NCI-H2227 (cell line): Measurements from ENCODE around the gene PRAMEF10.
"Not testable (repeated sequence)": the region's sequence is repeated elsewhere in the genome, so short reads cannot be mapped to it uniquely, and the experiment has no call there.

Experiments
- DNase-seq: peaks from one replicate; lab custom pipeline; 2025; ENCODE audit not compliant: unreplicated experiment; lab: John Stamatoyannopoulos, UW

The PRAMEF10 gene

GRCh38 chr1:12898170-12898569 is at the start of gene PRAMEF10:
TSS of gene PRAMEF10 (minus strand) at chr1:12898270. CDS start at chr1:12895847, 2,423 bp downstream.
- DNase-seq, result not testable (repeated sequence)

- DNase-seq, result not testable (repeated sequence)
Measured at GRCh38 chr1:12947480-12947879, 49.4 kb upstream of the PRAMEF10 start, which contains the start of gene PRAMEF6. TSS of gene PRAMEF6 (minus strand) at chr1:12947580. CDS start at chr1:12942518, 5,062 bp downstream.

GRCh38 chr1:12924368-12924767 is 26.3 kb upstream of the PRAMEF10 start:
- not testable (repeated sequence) for DNase-seq

- DNase-seq, result not testable (repeated sequence)
Measured at GRCh38 chr1:12921749-12922148, 23.7 kb upstream of the PRAMEF10 start.

- DNase-seq, result not testable (repeated sequence)
Measured at GRCh38 chr1:12916310-12916709, 18.2 kb upstream of the PRAMEF10 start, which contains the start of gene PRAMEF7. TSS of gene PRAMEF7 (plus strand) at chr1:12916610. CDS start at chr1:12917693, 1,083 bp downstream.

- DNase-seq, result not testable (repeated sequence)
Measured at GRCh38 chr1:12903793-12904572, 5.9 kb upstream of the PRAMEF10 start.

- DNase-seq, result not testable (repeated sequence)
Measured at GRCh38 chr1:12899186-12899585, 1.1 kb upstream of the PRAMEF10 start.

GRCh38 chr1:12886101-12886500 is 12.0 kb downstream of the PRAMEF10 start, which contains the start of gene PRAMEF4:
TSS of gene PRAMEF4 (minus strand) at chr1:12886201. CDS start at chr1:12883394, 2,807 bp downstream.
- not testable (repeated sequence) for DNase-seq

GRCh38 chr1:12878453-12878852 is 19.6 kb downstream of the PRAMEF10 start:
- DNase-seq, result not testable (repeated sequence)

GRCh38 chr1:12863131-12863880 is 34.8 kb downstream of the PRAMEF10 start:
- not testable (repeated sequence) for DNase-seq

GRCh38 chr1:12856786-12857185 is 41.3 kb downstream of the PRAMEF10 start, which contains the start of gene PRAMEF2:
TSS of gene PRAMEF2 (plus strand) at chr1:12857086. CDS start at chr1:12859010, 1,924 bp downstream.
- DNase-seq, result not testable (repeated sequence)

GRCh38 chr1:12851779-12852178 is 46.3 kb downstream of the PRAMEF10 start:
- no peak for DNase-seq

GRCh38 chr1:12848620-12849019 is 49.5 kb downstream of the PRAMEF10 start, which contains the start of gene HNRNPCL1:
TSS of gene HNRNPCL1 (minus strand) at chr1:12848720. CDS start at chr1:12848289, 431 bp downstream.
- DNase-seq, result not testable (repeated sequence)
